ENCODE results near the gene MPP7. TPM values are rescaled to one million over a fixed set of nuclear protein-coding genes. Genes with fewer than 3 reads are reported as not detected.

The MPP7 gene
- total and polyA plus RNA-seq, 2 of the 8 experiments (the other 6 are each of a cell fraction or from before 2014, with no cell fraction given): 1.9 to 9.3 TPM

DNA sequence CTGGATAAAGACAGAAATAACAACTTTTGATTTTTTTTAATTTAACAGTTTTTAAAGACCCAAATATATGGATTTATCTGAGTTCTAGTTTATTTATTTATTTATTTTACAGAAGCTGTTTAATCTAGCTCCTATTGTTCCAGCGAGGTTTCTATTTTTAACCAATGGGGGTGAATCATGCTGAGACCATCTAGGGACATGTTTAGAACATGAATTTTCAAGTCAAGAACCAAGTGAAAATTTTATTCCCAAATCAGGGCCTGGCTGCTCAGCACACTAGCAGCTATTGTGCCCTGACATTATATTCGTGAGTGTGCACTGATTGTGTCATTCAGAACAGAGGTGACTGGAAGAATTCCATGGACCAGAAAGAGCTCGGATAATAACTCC lies 24.6 kb upstream of the MPP7 start:
- Histone ChIP-seq H3K23ac (ENCODE audit: insufficient read length) (no peak overlapping the region), H3K56ac (replicated peaks; ENCODE audit: insufficient read length, low read depth, low read length) (no peak overlapping the region), H3K23me2 (ENCODE audit: low read depth, low read length) (no peaks in the 10 kb centered on the region; the same call in 1 of the 2 replicates), H3K9ac (replicated peaks in 1 of 4; ENCODE audit: extremely low read depth in 1 of 4, low read depth in 3 of 4, low read length in 3 of 4) (no peak overlapping the region), H3K79me2 (ENCODE audit: control insufficient read depth in 1 of 2, insufficient read depth in 2 of 2, low read length in 2 of 2) (no peaks in the 10 kb centered on the region), H3K27ac (ENCODE audit: low read depth, low read length) (no peak overlapping the region), H3K4ac (replicated peaks; ENCODE audit: insufficient read length, low read depth, low read length) (no peak overlapping the region), H4K5ac (ENCODE audit: insufficient read length, low read depth, low read length) (no peak overlapping the region), H3K27me3 (replicated peaks in 1 of 4; ENCODE audit: control insufficient read depth in 3 of 4, extremely low read depth in 1 of 4, insufficient read depth in 3 of 4, low read length in 3 of 4) (no peaks in the 10 kb centered on the region), H3K9me3 (ENCODE audit: insufficient read depth in 2 of 2, low read depth in 1 of 2, low read length in 1 of 2) (no peaks in the 10 kb centered on the region), H2AFZ (ENCODE audit: low read length) (peak overlapping the region; percentile 40; the same call in 1 of the 2 replicates), H2AK5ac (ENCODE audit: low read depth, low read length) (no peak overlapping the region), H4K8ac (ENCODE audit: extremely low read depth, insufficient read depth, low read length) (no peak overlapping the region), H2BK20ac (ENCODE audit: low read length) (no peak overlapping the region), H2BK12ac (ENCODE audit: low read depth, low read length) (no peak overlapping the region), H3K4me1 (replicated peaks in 1 of 4; ENCODE audit: control insufficient read depth in 3 of 4, insufficient read depth in 4 of 4, low read length in 3 of 4) (peaks cover 0 to 10% (median 1%) of the 10 kb centered on the region in 4 experiments; a peak in 3 of 7 replicates), H3K4me2 (ENCODE audit: insufficient read depth in 1 of 2, low read depth in 2 of 2, low read length in 2 of 2) (no peak overlapping the region), H3K4me3 (ENCODE audit: extremely low read depth in 1 of 4, insufficient read depth in 2 of 4, low read depth in 3 of 4, low read length in 4 of 4) (no peak overlapping the region), H4K20me1 (replicated peaks in 1 of 2; ENCODE audit: control insufficient read depth in 1 of 2, insufficient read depth in 2 of 2, low read length in 2 of 2) (no peaks in the 10 kb centered on the region), H3K36me3 (ENCODE audit: control insufficient read depth in 2 of 4, insufficient read depth in 4 of 4, low read length in 3 of 4) (no peaks in the 10 kb centered on the region), H3K14ac (ENCODE audit: insufficient read length) (no peak overlapping the region), H4K91ac (replicated peaks; ENCODE audit: insufficient read length, low read length) (no peak overlapping the region), H3K79me1 (ENCODE audit: low read depth, low read length) (no peaks in the 10 kb centered on the region), H2BK15ac (ENCODE audit: low read length) (no peak overlapping the region), H2BK5ac (ENCODE audit: low read depth, low read length) (no peak overlapping the region), H3K18ac (ENCODE audit: extremely low read depth, low read length) (no peak overlapping the region), H2BK120ac (replicated peaks; ENCODE audit: low read depth, low read length) (no peak overlapping the region)
- no peak for DNase-seq (ENCODE audit: low read depth in 1 of 2, low spot score in 2 of 2)
- TF ChIP-seq TBP (IDR thresholded peaks at IDR 0.05; ENCODE audit: low read depth, low read length): no peak
- TF ChIP-seq NRF1 (IDR thresholded peaks at IDR 0.05; ENCODE audit: low read depth, low read length): no peak
- TF ChIP-seq HDAC6 (IDR thresholded peaks at IDR 0.05; ENCODE audit: low read depth, low read length): no peak
- CTCF ChIA-PET (ENCODE audit: partially characterized antibody): interaction anchor here (1.1 to 1.7 kb wide), 5 partner anchors 12 to 86 kb away, joined by 3 to 5 read pairs (median 4); no protein-coding TSS in a partner anchor
- POLR2A ChIA-PET (ENCODE audit: partially characterized antibody): no interaction called here
- FAIRE-seq: no peak
- 86% methylated on average over 3 of the region's 3 CpGs; no CpG with 5 or more reads in 1 of the 2 experiments for WGBS, 2 experiments (ENCODE audit: extremely low coverage in 1 of 2, insufficient coverage in 1 of 2, insufficient read length in 1 of 2, insufficient replicate concordance in 2 of 2, low coverage in 1 of 2, low lambda C conversion rate in 2 of 2, missing lambda C conversion rate in 1 of 2)

Data from H1 (cell line).